HCT116 (cell line): ENCODE measurements around the gene RPAIN. TPM values are rescaled to one million over a fixed set of nuclear protein-coding genes. Genes with fewer than 3 reads are reported as not detected.

Experiments used
- ATAC-seq: fragments of 200-7000 bp; cut with Tn5 transposase; 2 replicates; pipeline ENCODE4 v1.9.1; 2020; ENCODE audit warnings: mild to moderate bottlenecking, moderate library complexity
- BruUV-seq: library from RNA; stranded (reverse); fragments of 400-500 nt; replicated peaks from 2 replicates; lab custom pipeline; 2021; lab: Mats Ljungman, UMichigan
- CTCF ChIA-PET: fragments of 300-600 bp; sonication (Branson Sonifier 250); formaldehyde crosslinking; loops from one replicate; lab custom pipeline; 2021; ENCODE audit warnings: antibody characterized with exemption; lab: Charles Lee
- POLR2A ChIA-PET: fragments of 300-600, 350-600 bp; sonication (Branson Sonifier 250); formaldehyde crosslinking; loops from one replicate; lab custom pipeline; 2021; ENCODE audit warnings: antibody characterized with exemption; lab: Charles Lee
- RAD21 ChIA-PET, 2 experiments: fragments of 300-600 bp; sonication (Branson Sonifier 250); formaldehyde crosslinking; loops; one replicate each; lab custom pipeline; 2023; ENCODE audit warnings: low total read pairs in 2 of 2; ENCODE audit not compliant: uncharacterized antibody in 2 of 2, unreplicated experiment in 2 of 2, low non-redundant PET in 1 of 2; lab: Charles Lee
- DNase-seq: peaks from one replicate; pipeline ENCODE4 v3.0.0-alpha.2; 2010; ENCODE audit warnings: low read depth, low spot score
- H2AFZ ChIP-seq: fragments of 200-600 bp; shearing (Covaris generic), sonication (generic); 2 replicates; pipeline ENCODE4 v1.6.1; 2017; ENCODE audit warnings: low read depth, mixed run types, mixed read lengths, antibody characterized with exemption, low read length; ENCODE audit not compliant: poor library complexity, severe bottlenecking
- H3K27ac ChIP-seq: 2 replicates; pipeline ENCODE4 v1.5.1; 2012; ENCODE audit warnings: low read depth, low read length
- H3K27me3 ChIP-seq: fragments of 200-600 bp; sonication (generic); 2 replicates; pipeline ENCODE4 v1.6.1; 2016; ENCODE audit warnings: mixed run types, low read length, mixed read lengths; ENCODE audit not compliant: insufficient read depth
- H3K36me3 ChIP-seq, 2 experiments: fragments of 200-500 bp in 1 of 2; fragments of 200-600 bp in 1 of 2; sonication (Bioruptor generic) in 1 of 2; sonication (generic) in 1 of 2; 2 replicates each; pipeline versions ENCODE4 v1.5.1 to v1.6.1; 2014 to 2016; ENCODE audit warnings: low read length in 2 of 2, inconsistent platforms in 1 of 2, mixed read lengths in 1 of 2, mixed run types in 1 of 2; ENCODE audit not compliant: insufficient read depth in 2 of 2, control insufficient read depth in 1 of 2
- H3K4me1 ChIP-seq, 2 experiments: fragments of 200-600 bp in 1 of 2; sonication (generic) in 1 of 2; 2 replicates each; pipeline versions ENCODE4 v1.5.1 to v1.6.1; 2012 to 2017; ENCODE audit warnings: low read length in 2 of 2, inconsistent platforms in 1 of 2, mild to moderate bottlenecking in 1 of 2, mixed read lengths in 1 of 2, mixed run types in 1 of 2, moderate library complexity in 1 of 2; ENCODE audit not compliant: insufficient read depth in 2 of 2, control insufficient read depth in 1 of 2
- H3K4me2 ChIP-seq: fragments of 200-600 bp; sonication (generic); 2 replicates; pipeline ENCODE4 v1.6.1; 2017; ENCODE audit warnings: mixed run types, low read length, mixed read lengths
- H3K4me3 ChIP-seq, 2 experiments: fragments of 200-600 bp in 1 of 2; sonication (generic) in 1 of 2; replicated peaks in 1 of 2; 2 replicates each; pipeline ENCODE4 v1.5.1; 2011 to 2016; ENCODE audit warnings: low read length in 2 of 2, control low read depth in 1 of 2, low read depth in 1 of 2, mild to moderate bottlenecking in 1 of 2, mixed read lengths in 1 of 2, mixed run types in 1 of 2
- H3K79me2 ChIP-seq: fragments of 200-600 bp; sonication (generic); 2 replicates; pipeline ENCODE4 v1.6.1; 2017; ENCODE audit warnings: mild to moderate bottlenecking, mixed run types, low read length, moderate library complexity, mixed read lengths; ENCODE audit not compliant: insufficient read depth
- H3K9ac ChIP-seq: fragments of 200-600 bp; sonication (generic); 2 replicates; pipeline ENCODE4 v1.6.1; 2016; ENCODE audit warnings: low read length, mixed read lengths
- H3K9me2 ChIP-seq: fragments of 200-600 bp; sonication (generic), shearing (Covaris generic); 2 replicates; pipeline ENCODE4 v1.6.1; 2017; ENCODE audit warnings: mixed run types, mild to moderate bottlenecking, moderate library complexity; ENCODE audit not compliant: insufficient read depth
- H3K9me3 ChIP-seq, 2 experiments: fragments of 200-500 bp in 1 of 2; fragments of 200-600 bp in 1 of 2; sonication (Bioruptor generic) in 1 of 2; sonication (generic) in 1 of 2; 2 replicates each; pipeline ENCODE4 v1.6.1; 2014 to 2017; ENCODE audit warnings: low read length in 2 of 2, mixed read lengths in 2 of 2, inconsistent platforms in 1 of 2, low read depth in 1 of 2, mild to moderate bottlenecking in 1 of 2, mixed run types in 1 of 2, moderate library complexity in 1 of 2; ENCODE audit not compliant: control insufficient read depth in 1 of 2, insufficient read depth in 1 of 2
- H4K20me1 ChIP-seq: fragments of 200-600 bp; sonication (generic), shearing (Covaris generic); 2 replicates; pipeline ENCODE4 v1.6.1; 2017; ENCODE audit warnings: mixed run types, mild to moderate bottlenecking, moderate library complexity; ENCODE audit not compliant: insufficient read depth
- CEBPB ChIP-seq: IDR thresholded peaks from 2 replicates; pipeline ENCODE4 v1.6.1; 2012; ENCODE audit warnings: low read depth
- CTCF ChIP-seq, 3 experiments: fragments of 200-600 bp in 1 of 3; sonication (generic) in 1 of 3; IDR thresholded peaks in 2 of 3; conservative IDR thresholded peaks in 1 of 3; 2 replicates each; pipeline ENCODE4 v1.5.1; 2012 to 2017; ENCODE audit warnings: low read depth in 2 of 3, low read length in 2 of 3, antibody characterized with exemption in 1 of 3, borderline replicate concordance in 1 of 3, control low read depth in 1 of 3, mild to moderate bottlenecking in 1 of 3, mixed read lengths in 1 of 3, mixed run types in 1 of 3, moderate library complexity in 1 of 3; ENCODE audit not compliant: insufficient read depth in 1 of 3
- EGR1 ChIP-seq: IDR thresholded peaks from 2 replicates; pipeline ENCODE4 v1.6.1; 2012; ENCODE audit warnings: low read depth
- ELF1 ChIP-seq: IDR thresholded peaks from 2 replicates; pipeline ENCODE4 v1.6.1; 2012; ENCODE audit warnings: low read depth, borderline replicate concordance
- JUND ChIP-seq: IDR thresholded peaks from 2 replicates; pipeline ENCODE4 v1.6.1; 2012
- MAX ChIP-seq: IDR thresholded peaks from 2 replicates; pipeline ENCODE4 v1.6.1; 2012
- SIN3A ChIP-seq: IDR thresholded peaks from 2 replicates; pipeline ENCODE4 v1.6.1; 2012; ENCODE audit warnings: low read depth
- SP1 ChIP-seq: IDR thresholded peaks from 2 replicates; pipeline ENCODE4 v1.6.1; 2012; ENCODE audit warnings: low read depth
- SRF ChIP-seq: IDR thresholded peaks from 2 replicates; pipeline ENCODE4 v1.6.1; 2012; ENCODE audit warnings: low read depth
- YY1 ChIP-seq: IDR thresholded peaks from 2 replicates; pipeline ENCODE4 v1.6.1; 2011; ENCODE audit warnings: low read length, low read depth, moderate library complexity, mild to moderate bottlenecking; ENCODE audit not compliant: insufficient replicate concordance; ENCODE audit errors: extremely low read depth
- ZNF274 ChIP-seq: fragments of 200-500 bp; sonication (Bioruptor generic); IDR thresholded peaks from 2 replicates; pipeline ENCODE4 v1.6.1; 2014; ENCODE audit warnings: mild to moderate bottlenecking, low read depth, low read length, inconsistent platforms
- intact Hi-C: fragments of 100-400 bp; cut with micrococcal nuclease; formaldehyde crosslinking; loops from 2 replicates; pipeline ENCODE4 v1.10.0; 2022
- total RNA-seq: library from RNA; stranded (reverse); gene quantifications from one replicate; pipeline ENCODE4 v1.2.1, GENCODE V29; 2021; ENCODE audit not compliant: unreplicated experiment
- TF ChIP-seq, protein P1 (sequence below): IDR thresholded peaks from 2 replicates; pipeline ENCODE4 v1.6.1; 2011; ENCODE audit warnings: mild to moderate bottlenecking, low read length, moderate library complexity; ENCODE audit not compliant: insufficient replicate concordance; ENCODE audit errors: extremely low read depth
- TF ChIP-seq, protein P2 (sequence below): IDR thresholded peaks from 2 replicates; pipeline ENCODE4 v1.6.1; 2012

Gene RPAIN
- total RNA-seq, 1 experiment from 2014 or later = 67.9 TPM

- H3K79me2 ChIP-seq = peaks cover 93% of the 10 kb centered on the region
- H3K4me1 ChIP-seq = peaks cover 7 to 17% of the 10 kb centered on the region in 2 experiments
- H3K27me3 ChIP-seq = no peaks in the 10 kb centered on the region
- H3K4me3 ChIP-seq = no peak overlapping the region
- ChIA-PET RAD21 (no interaction called here), POLR2A (interaction anchor here (1.0 to 1.1 kb wide), 2 partner anchors 9 to 21 kb away, joined by 3 to 6 read pairs; partner anchors contain the start of genes NUP88 and RPAIN), CTCF (no interaction called here)
- DNase-seq (no peak), ATAC-seq (no peak)
- H4K20me1 ChIP-seq = peaks cover 4% of the 10 kb centered on the region; the same call in 1 of the 2 replicates
- no TSS peak for BruUV-seq
- no peak overlapping the region for H3K9ac ChIP-seq
- no peak overlapping the region for H3K4me2 ChIP-seq
- peaks cover 69 to 86% of the 10 kb centered on the region in 2 experiments for H3K36me3 ChIP-seq
- no peak overlapping the region for H2AFZ ChIP-seq
- H3K27ac ChIP-seq = no peak overlapping the region
- TF ChIP-seq MAX (no peak), EGR1 (no peak)
- intact Hi-C loops = no loop called here
- no peaks in the 10 kb centered on the region for H3K9me2 ChIP-seq
- no peaks in the 10 kb centered on the region for H3K9me3 ChIP-seq
Observed at GRCh38 chr17:5410594-5411272, 9.2 kb upstream of the RPAIN start.

- DNase-seq (peak; percentile 73), ATAC-seq (peak; percentile 77)
- Histone ChIP-seq H3K9me2 (no peaks in the 10 kb centered on the region), H3K9ac (peak overlapping the region; percentile 34), H2AFZ (no peak overlapping the region), H3K4me1 (peaks cover 10 to 24% of the 10 kb centered on the region in 2 experiments), H3K27ac (peak overlapping the region; percentile 38; the same call in 1 of the 2 replicates), H3K36me3 (peaks cover 48 to 63% of the 10 kb centered on the region in 2 experiments), H3K4me3 (no peak overlapping the region; a peak in 1 of 4 replicates), H3K79me2 (peaks cover 92% of the 10 kb centered on the region), H3K9me3 (no peaks in the 10 kb centered on the region), H3K4me2 (peak overlapping the region; percentile 56), H4K20me1 (peaks cover 4% of the 10 kb centered on the region; the same call in 1 of the 2 replicates), H3K27me3 (no peaks in the 10 kb centered on the region)
- ChIA-PET CTCF (interaction anchor here (1.4 to 1.7 kb wide), 2 partner anchors 16 to 26 kb away, joined by 3 to 14 read pairs; partner anchors contain the start of gene C1QBP), RAD21 (no interaction called here), POLR2A (interaction anchor here (0.6 to 1.5 kb wide), 6 partner anchors 8 to 158 kb away, joined by 3 to 11 read pairs (median 4); partner anchors contain the start of gene C1QBP)
- no TSS peak for BruUV-seq
- intact Hi-C loops = no loop called here
- TF ChIP-seq, protein P1, sequence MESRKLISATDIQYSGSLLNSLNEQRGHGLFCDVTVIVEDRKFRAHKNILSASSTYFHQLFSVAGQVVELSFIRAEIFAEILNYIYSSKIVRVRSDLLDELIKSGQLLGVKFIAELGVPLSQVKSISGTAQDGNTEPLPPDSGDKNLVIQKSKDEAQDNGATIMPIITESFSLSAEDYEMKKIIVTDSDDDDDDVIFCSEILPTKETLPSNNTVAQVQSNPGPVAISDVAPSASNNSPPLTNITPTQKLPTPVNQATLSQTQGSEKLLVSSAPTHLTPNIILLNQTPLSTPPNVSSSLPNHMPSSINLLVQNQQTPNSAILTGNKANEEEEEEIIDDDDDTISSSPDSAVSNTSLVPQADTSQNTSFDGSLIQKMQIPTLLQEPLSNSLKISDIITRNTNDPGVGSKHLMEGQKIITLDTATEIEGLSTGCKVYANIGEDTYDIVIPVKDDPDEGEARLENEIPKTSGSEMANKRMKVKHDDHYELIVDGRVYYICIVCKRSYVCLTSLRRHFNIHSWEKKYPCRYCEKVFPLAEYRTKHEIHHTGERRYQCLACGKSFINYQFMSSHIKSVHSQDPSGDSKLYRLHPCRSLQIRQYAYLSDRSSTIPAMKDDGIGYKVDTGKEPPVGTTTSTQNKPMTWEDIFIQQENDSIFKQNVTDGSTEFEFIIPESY = no peak
- TF ChIP-seq, protein P2, sequence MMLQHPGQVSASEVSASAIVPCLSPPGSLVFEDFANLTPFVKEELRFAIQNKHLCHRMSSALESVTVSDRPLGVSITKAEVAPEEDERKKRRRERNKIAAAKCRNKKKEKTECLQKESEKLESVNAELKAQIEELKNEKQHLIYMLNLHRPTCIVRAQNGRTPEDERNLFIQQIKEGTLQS = no peak; the same call in 1 of the 2 replicates
- TF ChIP-seq ELF1 (no peak), SIN3A (no peak), CTCF (IDR thresholded peaks at IDR 0.05 in 2 of 3, conservative IDR thresholded peaks at IDR 0.05 in 1 of 3; ENCODE audit: borderline replicate concordance in 1 of 3, insufficient read depth in 1 of 3, low read depth in 2 of 3, low read length in 2 of 3) (no peak), SP1 (peak; percentile 78), SRF (0 out of 2 replicates have a peak, but pooled peaks have one; percentile 60), MAX (no peak), YY1 (no peak), CEBPB (peak; percentile 98), JUND (peak; percentile 96), ZNF274 (no peak)
Observed at GRCh38 chr17:5413682-5414081, 6.3 kb upstream of the RPAIN start.
